Fibroblast of lung (primary cell): Measurements from ENCODE around the gene PPP1R13B.

Experiments
- EZH2 ChIP-seq: IDR thresholded peaks from 2 replicates; pipeline ENCODE4 v1.5.1; 2012; ENCODE audit warnings: low read length, control low read depth, mild to moderate bottlenecking; ENCODE audit errors: missing control alignments
- TF ChIP-seq, protein P1 (sequence below), 2 donors: IDR thresholded peaks in 1 of 2; conservative IDR thresholded peaks in 1 of 2; 1 replicate in 1 of 2; 2 replicates in 1 of 2; pipeline ENCODE4 v1.5.1; 2011 to 2012; ENCODE audit warnings: low read length in 2 of 2, control low read depth in 1 of 2, inconsistent platforms in 1 of 2, low read depth in 1 of 2, mild to moderate bottlenecking in 1 of 2

DNA sequence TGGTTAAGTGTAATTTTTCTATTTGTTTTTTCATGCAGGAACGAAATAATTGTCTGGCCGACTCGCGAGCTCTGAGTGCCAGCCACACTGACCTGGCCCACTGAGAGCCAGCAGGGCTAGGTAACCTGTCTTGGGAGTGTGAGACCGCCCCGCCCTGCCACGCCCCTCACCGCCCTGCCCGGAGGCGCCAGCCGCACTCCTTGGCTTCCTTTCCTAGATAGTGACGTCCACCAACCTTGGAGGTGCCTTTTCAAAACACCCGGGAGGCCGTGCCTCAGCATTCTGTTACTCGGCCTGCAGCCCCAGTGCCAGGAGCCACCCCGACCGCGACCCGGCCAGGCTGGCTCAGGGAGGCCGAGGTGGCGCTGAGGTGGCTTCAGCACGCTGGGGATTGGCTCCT, 153.9 kb downstream of the PPP1R13B start:
- TF ChIP-seq, protein P1, sequence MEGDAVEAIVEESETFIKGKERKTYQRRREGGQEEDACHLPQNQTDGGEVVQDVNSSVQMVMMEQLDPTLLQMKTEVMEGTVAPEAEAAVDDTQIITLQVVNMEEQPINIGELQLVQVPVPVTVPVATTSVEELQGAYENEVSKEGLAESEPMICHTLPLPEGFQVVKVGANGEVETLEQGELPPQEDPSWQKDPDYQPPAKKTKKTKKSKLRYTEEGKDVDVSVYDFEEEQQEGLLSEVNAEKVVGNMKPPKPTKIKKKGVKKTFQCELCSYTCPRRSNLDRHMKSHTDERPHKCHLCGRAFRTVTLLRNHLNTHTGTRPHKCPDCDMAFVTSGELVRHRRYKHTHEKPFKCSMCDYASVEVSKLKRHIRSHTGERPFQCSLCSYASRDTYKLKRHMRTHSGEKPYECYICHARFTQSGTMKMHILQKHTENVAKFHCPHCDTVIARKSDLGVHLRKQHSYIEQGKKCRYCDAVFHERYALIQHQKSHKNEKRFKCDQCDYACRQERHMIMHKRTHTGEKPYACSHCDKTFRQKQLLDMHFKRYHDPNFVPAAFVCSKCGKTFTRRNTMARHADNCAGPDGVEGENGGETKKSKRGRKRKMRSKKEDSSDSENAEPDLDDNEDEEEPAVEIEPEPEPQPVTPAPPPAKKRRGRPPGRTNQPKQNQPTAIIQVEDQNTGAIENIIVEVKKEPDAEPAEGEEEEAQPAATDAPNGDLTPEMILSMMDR (conservative IDR thresholded peaks at IDR 0.05 in 1 of 2, IDR thresholded peaks at IDR 0.05 in 1 of 2; ENCODE audit: low read depth in 1 of 2, low read length in 2 of 2), result no peak
- no peak for TF ChIP-seq EZH2
